OCI-LY7 (cell line): ENCODE data around the gene RIPK1.

Experiments
- EZH2phosphoT487 ChIP-seq: fragments of 200-600 bp; sonication (generic); IDR thresholded peaks from 2 replicates; pipeline ENCODE4 v1.6.1; 2018; ENCODE audit warnings: low read depth, borderline replicate concordance, mild to moderate bottlenecking, mixed run types, antibody characterized with exemption, low read length, moderate library complexity, mixed read lengths
- TF ChIP-seq, protein P1 (sequence below): fragments of 200-600 bp; sonication (generic); conservative IDR thresholded peaks from 2 replicates; pipeline ENCODE4 v1.5.1; 2014; ENCODE audit warnings: mild to moderate bottlenecking, antibody characterized with exemption, low read length, moderate library complexity, mixed read lengths

DNA sequence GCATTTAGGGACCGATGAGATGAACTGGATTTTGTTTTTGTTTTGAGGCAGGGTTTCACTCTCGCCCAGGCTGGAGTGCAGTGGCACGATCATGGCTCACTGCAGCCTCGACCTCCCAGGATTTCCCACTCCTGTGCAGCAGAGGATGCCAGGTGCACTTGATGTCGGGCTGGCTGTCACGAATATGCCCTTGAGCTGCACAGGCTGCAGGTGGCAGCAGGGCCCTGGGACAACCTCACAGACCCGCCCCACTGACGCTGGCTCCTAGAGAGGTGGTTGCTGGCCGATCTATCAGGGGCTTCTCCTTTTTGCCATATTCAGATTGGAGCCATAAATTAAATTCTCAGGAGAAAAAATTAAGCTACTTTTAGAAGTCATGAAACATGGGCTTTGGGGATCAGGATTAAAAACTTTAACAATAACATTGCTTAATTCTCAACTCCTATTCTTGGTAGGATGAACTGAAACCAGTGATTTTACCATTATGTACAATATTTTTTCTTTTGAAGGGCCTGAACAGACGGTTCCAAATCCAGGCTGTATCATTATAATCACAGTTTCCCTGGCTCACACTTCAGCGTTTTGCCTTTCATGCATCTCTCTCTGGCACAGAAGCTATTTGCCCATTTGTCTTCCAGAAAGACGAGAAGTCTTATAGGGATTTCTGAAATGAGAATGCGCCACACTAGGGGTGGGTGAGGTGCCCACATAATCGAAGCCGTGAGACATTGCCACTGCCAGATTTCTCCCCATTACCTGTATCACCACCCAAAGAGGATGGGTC, 36.2 kb upstream of the RIPK1 start:
- TF ChIP-seq, protein P1, sequence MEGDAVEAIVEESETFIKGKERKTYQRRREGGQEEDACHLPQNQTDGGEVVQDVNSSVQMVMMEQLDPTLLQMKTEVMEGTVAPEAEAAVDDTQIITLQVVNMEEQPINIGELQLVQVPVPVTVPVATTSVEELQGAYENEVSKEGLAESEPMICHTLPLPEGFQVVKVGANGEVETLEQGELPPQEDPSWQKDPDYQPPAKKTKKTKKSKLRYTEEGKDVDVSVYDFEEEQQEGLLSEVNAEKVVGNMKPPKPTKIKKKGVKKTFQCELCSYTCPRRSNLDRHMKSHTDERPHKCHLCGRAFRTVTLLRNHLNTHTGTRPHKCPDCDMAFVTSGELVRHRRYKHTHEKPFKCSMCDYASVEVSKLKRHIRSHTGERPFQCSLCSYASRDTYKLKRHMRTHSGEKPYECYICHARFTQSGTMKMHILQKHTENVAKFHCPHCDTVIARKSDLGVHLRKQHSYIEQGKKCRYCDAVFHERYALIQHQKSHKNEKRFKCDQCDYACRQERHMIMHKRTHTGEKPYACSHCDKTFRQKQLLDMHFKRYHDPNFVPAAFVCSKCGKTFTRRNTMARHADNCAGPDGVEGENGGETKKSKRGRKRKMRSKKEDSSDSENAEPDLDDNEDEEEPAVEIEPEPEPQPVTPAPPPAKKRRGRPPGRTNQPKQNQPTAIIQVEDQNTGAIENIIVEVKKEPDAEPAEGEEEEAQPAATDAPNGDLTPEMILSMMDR = peak; percentile 77
- no peak for TF ChIP-seq EZH2phosphoT487
